ENCODE data around the gene MAML3.

DNA sequence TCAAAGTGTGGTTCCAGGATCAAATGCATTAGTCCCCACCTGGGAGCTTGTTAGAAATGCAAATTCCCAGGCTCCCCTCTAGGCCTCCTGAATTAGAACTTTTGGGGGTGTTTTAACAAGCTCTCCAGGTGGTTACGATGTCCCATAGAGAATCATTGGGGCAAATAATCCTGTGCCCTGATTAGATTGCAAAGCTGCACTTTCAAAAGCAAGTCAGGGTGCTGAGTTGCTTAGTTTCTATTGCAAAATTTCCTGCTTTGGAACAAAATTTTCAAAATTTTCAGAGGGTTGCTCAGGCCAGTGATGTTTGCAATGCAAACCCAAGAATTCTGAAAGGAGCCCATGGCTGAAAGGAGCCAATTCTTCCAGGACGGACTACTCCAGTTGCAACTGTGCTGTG is 417.3 kb downstream of the MAML3 start:
- TF ChIP-seq, protein P1, sequence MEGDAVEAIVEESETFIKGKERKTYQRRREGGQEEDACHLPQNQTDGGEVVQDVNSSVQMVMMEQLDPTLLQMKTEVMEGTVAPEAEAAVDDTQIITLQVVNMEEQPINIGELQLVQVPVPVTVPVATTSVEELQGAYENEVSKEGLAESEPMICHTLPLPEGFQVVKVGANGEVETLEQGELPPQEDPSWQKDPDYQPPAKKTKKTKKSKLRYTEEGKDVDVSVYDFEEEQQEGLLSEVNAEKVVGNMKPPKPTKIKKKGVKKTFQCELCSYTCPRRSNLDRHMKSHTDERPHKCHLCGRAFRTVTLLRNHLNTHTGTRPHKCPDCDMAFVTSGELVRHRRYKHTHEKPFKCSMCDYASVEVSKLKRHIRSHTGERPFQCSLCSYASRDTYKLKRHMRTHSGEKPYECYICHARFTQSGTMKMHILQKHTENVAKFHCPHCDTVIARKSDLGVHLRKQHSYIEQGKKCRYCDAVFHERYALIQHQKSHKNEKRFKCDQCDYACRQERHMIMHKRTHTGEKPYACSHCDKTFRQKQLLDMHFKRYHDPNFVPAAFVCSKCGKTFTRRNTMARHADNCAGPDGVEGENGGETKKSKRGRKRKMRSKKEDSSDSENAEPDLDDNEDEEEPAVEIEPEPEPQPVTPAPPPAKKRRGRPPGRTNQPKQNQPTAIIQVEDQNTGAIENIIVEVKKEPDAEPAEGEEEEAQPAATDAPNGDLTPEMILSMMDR (IDR thresholded peaks at IDR 0.05): no peak
- no peak for TF ChIP-seq EP300 (IDR thresholded peaks at IDR 0.05; ENCODE audit: low read depth)

All from transverse colon (tissue), 3 donors.